Activated naive CD4-positive, alpha-beta T cell treated with anti-CD3 and anti-CD28 coated beads, Interleukin-2, amount 50 U/mL, for 72 hours (primary cell): ENCODE data around the gene P4HA1. TPM values are rescaled to one million over a fixed set of nuclear protein-coding genes. Genes with fewer than 3 reads are reported as not detected.

Source experiments
- ATAC-seq, 2 donors: fragments of 150-1000 bp; cut with Tn5 transposase; 2 replicates each; pipeline ENCODE4 v1.10.0; 2021; ENCODE audit warnings: mild to moderate bottlenecking in 2 of 2, moderate library complexity in 2 of 2
- DNase-seq, 2 donors: peaks; one replicate each; pipeline ENCODE4 v3.0.0; 2021 to 2022; ENCODE audit warnings: low spot score in 2 of 2
- H3K27ac Mint-ChIP-seq, 2 donors: one replicate each; pipeline ENCODE4 v1.8.0; 2022; ENCODE audit warnings: mild to moderate bottlenecking in 2 of 2, mixed read lengths in 2 of 2
- H3K36me3 Mint-ChIP-seq, 2 donors: one replicate each; pipeline ENCODE4 v1.8.0; 2022; ENCODE audit warnings: mixed read lengths in 2 of 2
- H3K9me3 Mint-ChIP-seq, 2 donors: one replicate each; pipeline ENCODE4 v1.8.0; 2022; ENCODE audit warnings: mixed read lengths in 2 of 2
- total RNA-seq, 2 donors: library from RNA; stranded (reverse); gene quantifications; one replicate each; pipeline ENCODE4 v1.2.3, GENCODE V29; 2022

The P4HA1 gene
- total RNA-seq, 2 donors from 2014 or later, result 9.5 to 62.2 TPM

DNA sequence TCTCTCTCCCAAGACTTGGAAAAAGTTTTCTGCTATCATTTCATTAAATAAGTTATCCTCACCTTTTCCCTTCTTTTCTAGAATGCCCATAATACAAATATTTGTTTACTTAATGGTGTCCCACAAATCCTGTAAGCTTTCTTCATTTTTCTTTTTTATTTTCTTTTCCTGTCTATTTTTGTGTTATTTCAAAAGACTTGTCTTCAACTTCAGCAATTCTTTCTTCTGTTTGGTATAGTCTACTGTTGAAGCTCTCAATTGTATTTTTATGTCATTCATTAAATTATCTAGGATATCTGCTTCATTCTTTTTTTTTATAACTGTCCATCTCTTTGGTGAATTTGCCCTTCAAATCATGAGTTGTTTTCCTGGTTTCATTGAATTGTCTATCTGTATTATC is 117.0 kb downstream of the P4HA1 start:
- Mint-ChIP-seq H3K36me3 (peaks cover 26 to 39% of the 10 kb centered on the region in 2 donors), H3K9me3 (peaks cover 32 to 34% of the 10 kb centered on the region in 2 donors), H3K27ac (peak overlapping the region in 1 of 2 donors; percentile 3)
- ATAC-seq (no peak), DNase-seq (no peak)

DNA sequence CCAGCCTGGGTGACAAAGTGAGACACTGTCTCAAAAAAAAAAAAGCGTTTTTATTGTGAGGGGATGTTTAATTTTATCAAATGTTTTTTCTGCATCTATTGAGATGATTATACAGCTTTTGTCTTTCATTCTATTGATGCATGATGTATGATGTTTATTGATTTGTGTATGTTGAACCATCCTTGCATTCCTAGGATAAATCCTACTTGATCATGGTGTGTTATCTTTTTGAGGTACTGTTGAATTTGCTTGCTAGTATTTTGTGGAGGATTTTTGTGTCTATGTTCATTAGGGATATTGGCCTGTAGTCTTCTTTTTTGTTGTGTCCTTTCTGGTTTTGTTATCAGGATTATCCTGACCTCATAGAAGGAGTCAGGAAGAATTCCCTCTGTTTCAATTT is 119.8 kb downstream of the P4HA1 start:
- peaks cover 32 to 34% of the 10 kb centered on the region in 2 donors for H3K9me3 Mint-ChIP-seq
- H3K27ac Mint-ChIP-seq, result no peak overlapping the region
- DNase-seq (no peak), ATAC-seq (no peak)
- peaks cover 26 to 39% of the 10 kb centered on the region in 2 donors for H3K36me3 Mint-ChIP-seq

Other genes with a start within 250 kb of the P4HA1 start
- gene OIT3, start 203.1 kb downstream of the P4HA1 start, total RNA-seq, result not detected
- not detected for gene PLA2G12B, start 142.1 kb downstream of the P4HA1 start, total RNA-seq
- gene NUDT13, start 13.6 kb upstream of the P4HA1 start, total RNA-seq, result 1 to 10 TPM in 1 of 2 donors, under 1 TPM in 1; 0.18 to 1.2 TPM
- 10 to 100 TPM; 31.7 to 39.6 TPM for gene ECD, start 71.1 kb upstream of the P4HA1 start, total RNA-seq
- 10 to 100 TPM; 14.8 to 17.3 TPM for gene FAM149B1, start 71.3 kb upstream of the P4HA1 start, total RNA-seq
- 10 to 100 TPM; 45.9 to 87.0 TPM for gene DNAJC9, start 150.4 kb upstream of the P4HA1 start, total RNA-seq
- gene MRPS16, start 155.8 kb upstream of the P4HA1 start, total RNA-seq, result 100 to 1,000 TPM in 1 of 2 donors, 10 to 100 TPM in 1; 99.4 to 125 TPM